Activated naive CD8-positive, alpha-beta T cell treated with anti-CD3 and anti-CD28 coated beads, Interleukin-2, amount 50 U/mL, for 24 hours (primary cell): ENCODE results near the gene GZMM.

Source experiments
- ATAC-seq: fragments of 150-1000 bp; cut with Tn5 transposase; one replicate; pipeline ENCODE4 v1.10.0; 2021
- DNase-seq: peaks from one replicate; pipeline ENCODE4 v3.0.0; 2021
- H3K27ac Mint-ChIP-seq: one replicate; pipeline ENCODE4 v1.8.0; 2021; ENCODE audit warnings: mild to moderate bottlenecking, mixed read lengths
- H3K27me3 Mint-ChIP-seq: one replicate; pipeline ENCODE4 v1.8.0; 2021; ENCODE audit warnings: mixed read lengths
- H3K36me3 Mint-ChIP-seq: one replicate; pipeline ENCODE4 v1.8.0; 2021; ENCODE audit warnings: low read depth, mixed read lengths
- H3K4me1 Mint-ChIP-seq: one replicate; pipeline ENCODE4 v1.8.0; 2021; ENCODE audit warnings: mixed read lengths
- H3K4me3 Mint-ChIP-seq: one replicate; pipeline ENCODE4 v1.8.0; 2021; ENCODE audit warnings: mild to moderate bottlenecking, moderate library complexity, mixed read lengths
- H3K9me3 Mint-ChIP-seq: one replicate; pipeline ENCODE4 v1.8.0; 2021; ENCODE audit warnings: mixed read lengths

Gene GZMM

DNA sequence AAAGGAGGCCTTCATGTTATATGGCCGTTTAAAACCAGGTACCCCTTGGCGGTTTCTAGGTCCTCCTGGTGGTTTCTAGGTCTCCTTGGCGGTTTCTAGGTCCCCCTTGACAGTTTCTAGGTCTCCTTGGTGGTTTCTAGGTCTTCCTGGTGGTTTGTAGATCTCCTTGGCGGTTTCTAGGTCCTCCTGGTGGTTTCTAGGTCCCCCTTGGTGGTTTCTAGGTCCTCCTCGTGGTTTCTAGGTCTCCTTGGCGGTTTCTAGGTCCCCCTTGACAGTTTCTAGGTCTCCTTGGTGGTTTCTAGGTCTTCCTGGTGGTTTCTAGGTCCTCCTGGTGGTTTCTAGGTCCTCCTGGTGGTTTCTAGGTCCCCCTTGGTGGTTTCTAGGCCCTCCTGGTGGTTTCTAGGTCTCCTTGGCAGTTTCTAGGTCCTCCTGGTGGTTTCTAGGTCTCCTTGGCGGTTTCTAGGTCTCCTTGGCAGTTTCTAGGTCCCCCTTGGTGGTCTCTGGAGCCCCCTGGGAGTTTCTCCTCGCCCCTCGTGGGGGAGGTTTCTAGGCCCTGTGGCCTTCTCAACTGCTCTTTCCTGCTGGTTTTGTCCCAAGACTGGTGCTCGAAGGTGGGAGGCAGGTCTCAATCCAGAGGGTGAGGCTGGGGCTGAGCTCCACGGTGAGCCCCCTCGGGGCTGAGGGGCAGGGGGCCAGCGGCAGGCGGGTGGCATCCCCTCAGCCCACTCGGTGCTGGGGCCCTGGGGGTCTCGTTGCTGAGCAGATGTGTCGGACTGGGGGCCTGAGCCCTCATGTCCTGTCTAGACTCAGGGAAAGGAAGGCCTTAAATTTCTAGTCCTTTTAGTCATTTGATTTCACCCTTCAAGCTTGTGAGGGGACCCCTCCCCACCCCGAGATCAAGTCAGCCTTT is 53.8 kb downstream of the GZMM start:
- DNase-seq = no peak
- Mint-ChIP-seq H3K4me1 (no peaks in the 10 kb centered on the region), H3K27ac (no peak overlapping the region), H3K4me3 (no peak overlapping the region), H3K27me3 (peaks cover 7% of the 10 kb centered on the region), H3K9me3 (no peaks in the 10 kb centered on the region), H3K36me3 (no peaks in the 10 kb centered on the region)
- ATAC-seq = no peak
